ENCODE measurements around the gene ATE1.

Gene ATE1

DNA sequence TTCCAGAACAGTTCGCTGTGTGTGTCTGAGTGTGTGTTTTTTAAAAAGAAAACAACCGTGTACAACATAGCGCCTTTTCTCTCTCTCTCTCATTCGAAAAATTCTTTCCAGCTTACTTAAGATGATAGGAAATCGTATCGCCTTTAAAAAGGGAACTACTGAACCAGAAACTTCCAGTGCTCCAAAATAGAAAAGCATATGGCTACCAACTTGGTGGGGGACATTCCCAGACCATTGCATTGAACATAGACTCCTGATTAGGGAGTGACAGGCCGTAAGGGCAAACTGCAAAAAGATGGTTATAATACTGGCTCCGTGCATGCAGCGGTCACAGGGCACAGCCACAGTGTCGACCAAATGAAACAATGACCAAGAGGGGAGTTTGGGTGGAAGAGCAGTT is 235.2 kb downstream of the ATE1 start:
- no peak for DNase-seq

DNA sequence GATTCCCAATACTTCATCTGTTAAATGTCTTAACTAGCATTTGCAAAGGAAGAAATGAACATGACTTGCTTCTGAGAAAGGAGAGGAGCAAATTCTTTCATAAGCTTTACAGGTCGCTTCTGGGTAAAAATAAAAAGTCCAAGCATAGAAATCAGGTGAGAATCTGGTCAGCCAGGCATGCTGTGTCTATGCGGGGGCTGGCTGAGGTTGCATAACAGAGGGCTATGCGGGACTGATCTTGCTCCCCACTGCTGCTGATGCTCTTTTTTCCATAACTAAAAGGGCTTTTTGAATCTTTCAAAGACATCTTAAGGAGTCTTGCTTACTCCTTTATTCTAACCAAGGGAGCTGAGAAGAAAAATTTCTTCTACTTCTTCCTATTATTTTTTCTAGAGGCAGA is 236.9 kb downstream of the ATE1 start:
- DNase-seq, result no peak

Measured in CD4-positive, alpha-beta T cell treated with Interferon alpha-2 for 1 hour (primary cell).